ENCODE measurements around the gene EIF5AL1. TPM values are rescaled to one million over a fixed set of nuclear protein-coding genes. Genes with fewer than 3 reads are reported as not detected.

Gene EIF5AL1
- total and polyA plus RNA-seq, 2 of the 13 experiments (the other 11 are each of a cell fraction or from before 2014, with no cell fraction given) = 0.22 to 0.50 TPM

DNA sequence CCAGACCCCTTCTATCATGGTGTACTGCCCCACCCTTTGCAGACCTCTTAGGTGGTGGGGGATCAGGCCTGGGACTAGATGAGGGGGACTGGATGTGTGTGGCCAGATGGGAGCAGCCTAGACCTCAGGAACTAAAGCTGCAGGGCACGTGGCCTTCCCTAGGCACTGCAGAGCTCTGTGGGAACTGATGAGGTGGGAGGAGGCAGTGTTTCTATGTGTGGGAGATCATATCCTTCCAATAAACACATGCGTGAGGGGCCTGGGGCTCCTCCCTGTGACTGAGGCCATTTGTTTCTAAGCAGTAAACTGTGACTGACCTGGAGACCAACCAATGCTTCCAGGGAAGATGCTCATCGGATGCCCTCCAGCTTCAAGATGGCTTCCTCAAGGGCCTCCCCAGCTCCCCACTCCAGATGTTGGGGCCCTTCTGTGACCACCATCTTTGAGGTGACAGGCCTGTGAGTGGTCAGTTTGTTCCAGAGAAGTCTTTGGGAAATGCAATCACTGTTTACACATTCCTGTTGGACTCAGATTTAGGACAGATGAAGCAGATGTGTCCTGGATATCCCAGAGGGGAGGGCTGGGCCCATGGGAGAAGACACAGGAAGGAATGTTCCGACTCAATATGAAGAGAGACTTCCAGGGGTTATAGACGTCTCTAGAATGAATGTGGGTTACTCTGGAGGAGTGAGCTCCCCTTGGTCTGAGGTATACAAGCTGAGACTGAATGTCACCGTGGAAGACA, 43.3 kb upstream of the EIF5AL1 start (continued):
- TF ChIP-seq, protein P1, sequence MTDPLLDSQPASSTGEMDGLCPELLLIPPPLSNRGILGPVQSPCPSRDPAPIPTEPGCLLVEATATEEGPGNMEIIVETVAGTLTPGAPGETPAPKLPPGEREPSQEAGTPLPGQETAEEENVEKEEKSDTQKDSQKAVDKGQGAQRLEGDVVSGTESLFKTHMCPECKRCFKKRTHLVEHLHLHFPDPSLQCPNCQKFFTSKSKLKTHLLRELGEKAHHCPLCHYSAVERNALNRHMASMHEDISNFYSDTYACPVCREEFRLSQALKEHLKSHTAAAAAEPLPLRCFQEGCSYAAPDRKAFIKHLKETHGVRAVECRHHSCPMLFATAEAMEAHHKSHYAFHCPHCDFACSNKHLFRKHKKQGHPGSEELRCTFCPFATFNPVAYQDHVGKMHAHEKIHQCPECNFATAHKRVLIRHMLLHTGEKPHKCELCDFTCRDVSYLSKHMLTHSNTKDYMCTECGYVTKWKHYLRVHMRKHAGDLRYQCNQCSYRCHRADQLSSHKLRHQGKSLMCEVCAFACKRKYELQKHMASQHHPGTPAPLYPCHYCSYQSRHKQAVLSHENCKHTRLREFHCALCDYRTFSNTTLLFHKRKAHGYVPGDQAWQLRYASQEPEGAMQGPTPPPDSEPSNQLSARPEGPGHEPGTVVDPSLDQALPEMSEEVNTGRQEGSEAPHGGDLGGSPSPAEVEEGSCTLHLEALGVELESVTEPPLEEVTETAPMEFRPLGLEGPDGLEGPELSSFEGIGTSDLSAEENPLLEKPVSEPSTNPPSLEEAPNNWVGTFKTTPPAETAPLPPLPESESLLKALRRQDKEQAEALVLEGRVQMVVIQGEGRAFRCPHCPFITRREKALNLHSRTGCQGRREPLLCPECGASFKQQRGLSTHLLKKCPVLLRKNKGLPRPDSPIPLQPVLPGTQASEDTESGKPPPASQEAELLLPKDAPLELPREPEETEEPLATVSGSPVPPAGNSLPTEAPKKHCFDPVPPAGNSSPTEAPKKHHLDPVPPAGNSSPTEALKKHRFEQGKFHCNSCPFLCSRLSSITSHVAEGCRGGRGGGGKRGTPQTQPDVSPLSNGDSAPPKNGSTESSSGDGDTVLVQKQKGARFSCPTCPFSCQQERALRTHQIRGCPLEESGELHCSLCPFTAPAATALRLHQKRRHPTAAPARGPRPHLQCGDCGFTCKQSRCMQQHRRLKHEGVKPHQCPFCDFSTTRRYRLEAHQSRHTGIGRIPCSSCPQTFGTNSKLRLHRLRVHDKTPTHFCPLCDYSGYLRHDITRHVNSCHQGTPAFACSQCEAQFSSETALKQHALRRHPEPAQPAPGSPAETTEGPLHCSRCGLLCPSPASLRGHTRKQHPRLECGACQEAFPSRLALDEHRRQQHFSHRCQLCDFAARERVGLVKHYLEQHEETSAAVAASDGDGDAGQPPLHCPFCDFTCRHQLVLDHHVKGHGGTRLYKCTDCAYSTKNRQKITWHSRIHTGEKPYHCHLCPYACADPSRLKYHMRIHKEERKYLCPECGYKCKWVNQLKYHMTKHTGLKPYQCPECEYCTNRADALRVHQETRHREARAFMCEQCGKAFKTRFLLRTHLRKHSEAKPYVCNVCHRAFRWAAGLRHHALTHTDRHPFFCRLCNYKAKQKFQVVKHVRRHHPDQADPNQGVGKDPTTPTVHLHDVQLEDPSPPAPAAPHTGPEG (CRISPR knock-in tag; IDR thresholded peaks at IDR 0.05) = no peak
- TF ChIP-seq ZMYM2 (CRISPR knock-in tag; IDR thresholded peaks at IDR 0.05) (no peak), ZNF317 (CRISPR knock-in tag; IDR thresholded peaks at IDR 0.05) (no peak), RFX3 (CRISPR knock-in tag; IDR thresholded peaks at IDR 0.05) (no peak)
- TF ChIP-seq, protein P2, sequence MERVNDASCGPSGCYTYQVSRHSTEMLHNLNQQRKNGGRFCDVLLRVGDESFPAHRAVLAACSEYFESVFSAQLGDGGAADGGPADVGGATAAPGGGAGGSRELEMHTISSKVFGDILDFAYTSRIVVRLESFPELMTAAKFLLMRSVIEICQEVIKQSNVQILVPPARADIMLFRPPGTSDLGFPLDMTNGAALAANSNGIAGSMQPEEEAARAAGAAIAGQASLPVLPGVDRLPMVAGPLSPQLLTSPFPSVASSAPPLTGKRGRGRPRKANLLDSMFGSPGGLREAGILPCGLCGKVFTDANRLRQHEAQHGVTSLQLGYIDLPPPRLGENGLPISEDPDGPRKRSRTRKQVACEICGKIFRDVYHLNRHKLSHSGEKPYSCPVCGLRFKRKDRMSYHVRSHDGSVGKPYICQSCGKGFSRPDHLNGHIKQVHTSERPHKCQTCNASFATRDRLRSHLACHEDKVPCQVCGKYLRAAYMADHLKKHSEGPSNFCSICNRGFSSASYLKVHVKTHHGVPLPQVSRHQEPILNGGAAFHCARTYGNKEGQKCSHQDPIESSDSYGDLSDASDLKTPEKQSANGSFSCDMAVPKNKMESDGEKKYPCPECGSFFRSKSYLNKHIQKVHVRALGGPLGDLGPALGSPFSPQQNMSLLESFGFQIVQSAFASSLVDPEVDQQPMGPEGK (CRISPR knock-in tag; IDR thresholded peaks at IDR 0.05) = no peak
- TF ChIP-seq, protein P3, sequence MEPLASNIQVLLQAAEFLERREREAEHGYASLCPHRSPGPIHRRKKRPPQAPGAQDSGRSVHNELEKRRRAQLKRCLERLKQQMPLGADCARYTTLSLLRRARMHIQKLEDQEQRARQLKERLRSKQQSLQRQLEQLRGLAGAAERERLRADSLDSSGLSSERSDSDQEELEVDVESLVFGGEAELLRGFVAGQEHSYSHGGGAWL (CRISPR knock-in tag; IDR thresholded peaks at IDR 0.05) = no peak
